Activated naive CD8-positive, alpha-beta T cell treated with anti-CD3 and anti-CD28 coated beads for 36 hours (primary cell): Measurements from ENCODE around the gene CELF2. TPM values are rescaled to one million over a fixed set of nuclear protein-coding genes. Genes with fewer than 3 reads are reported as not detected.
"Not testable (repeated sequence)": the region's sequence is repeated elsewhere in the genome, so short reads cannot be mapped to it uniquely, and the experiment has no call there.

Experiments used
- DNase-seq: peaks from one replicate; pipeline ENCODE4 v3.0.0; 2021
- H3K27ac Mint-ChIP-seq: one replicate; pipeline ENCODE4 v1.8.0; 2022; ENCODE audit warnings: mild to moderate bottlenecking, moderate library complexity, mixed read lengths
- H3K27me3 Mint-ChIP-seq: one replicate; pipeline ENCODE4 v1.8.0; 2022; ENCODE audit warnings: mild to moderate bottlenecking, mixed read lengths
- H3K36me3 Mint-ChIP-seq: one replicate; pipeline ENCODE4 v1.8.0; 2021; ENCODE audit warnings: mild to moderate bottlenecking, mixed read lengths
- H3K4me1 Mint-ChIP-seq: one replicate; pipeline ENCODE4 v1.8.0; 2021; ENCODE audit warnings: mixed read lengths
- H3K4me3 Mint-ChIP-seq: one replicate; pipeline ENCODE4 v1.8.0; 2022; ENCODE audit warnings: mild to moderate bottlenecking, moderate library complexity, mixed read lengths
- H3K9me3 Mint-ChIP-seq: one replicate; pipeline ENCODE4 v1.8.0; 2022; ENCODE audit warnings: mixed read lengths
- total RNA-seq, 2 experiments: library from RNA; stranded (reverse); gene quantifications; one replicate each; pipeline ENCODE4 v1.2.3, GENCODE V29; 2021

Gene CELF2
- total RNA-seq, 2 experiments from 2014 or later, result 137 to 139 TPM

GRCh38 chr10:11175823-11176243 is 158.2 kb downstream of the CELF2 start:
- Mint-ChIP-seq H3K4me3 (peak overlapping the region; percentile 96), H3K27ac (no peak overlapping the region), H3K4me1 (peaks cover 82% of the 10 kb centered on the region), H3K27me3 (no peaks in the 10 kb centered on the region), H3K9me3 (no peaks in the 10 kb centered on the region), H3K36me3 (peaks cover 69% of the 10 kb centered on the region)
- DNase-seq, result no peak

- no peak for DNase-seq
- Mint-ChIP-seq H3K4me1 (peaks cover 91% of the 10 kb centered on the region), H3K36me3 (peaks cover 78% of the 10 kb centered on the region), H3K27me3 (no peaks in the 10 kb centered on the region), H3K9me3 (no peaks in the 10 kb centered on the region), H3K27ac (no peak overlapping the region), H3K4me3 (peak overlapping the region; percentile 96)
Measured at GRCh38 chr10:11176746-11177145, 159.1 kb downstream of the CELF2 start.

GRCh38 chr10:11177381-11177780 is 159.7 kb downstream of the CELF2 start:
- Mint-ChIP-seq H3K4me3 (peak overlapping the region; percentile 96), H3K9me3 (peaks cover 3% of the 10 kb centered on the region), H3K27ac (no peak overlapping the region), H3K4me1 (peaks cover 96% of the 10 kb centered on the region), H3K27me3 (no peaks in the 10 kb centered on the region), H3K36me3 (peaks cover 83% of the 10 kb centered on the region)
- DNase-seq, result no peak

GRCh38 chr10:11177926-11178471 is 160.3 kb downstream of the CELF2 start:
- no peak for DNase-seq
- peaks cover 96% of the 10 kb centered on the region for H3K4me1 Mint-ChIP-seq
- no peak overlapping the region for H3K27ac Mint-ChIP-seq
- peaks cover 7% of the 10 kb centered on the region for H3K9me3 Mint-ChIP-seq
- peak overlapping the region; percentile 96 for H3K4me3 Mint-ChIP-seq
- no peaks in the 10 kb centered on the region for H3K27me3 Mint-ChIP-seq
- H3K36me3 Mint-ChIP-seq, result peaks cover 83% of the 10 kb centered on the region

- Mint-ChIP-seq H3K9me3 (peaks cover 8% of the 10 kb centered on the region), H3K27ac (no peak overlapping the region), H3K4me1 (peaks cover 93% of the 10 kb centered on the region), H3K36me3 (peaks cover 80% of the 10 kb centered on the region), H3K27me3 (no peaks in the 10 kb centered on the region), H3K4me3 (peak overlapping the region; percentile 96)
- peak; percentile 84 for DNase-seq
Measured at GRCh38 chr10:11178606-11179515, 161.2 kb downstream of the CELF2 start.

GRCh38 chr10:11179516-11180105 is 161.9 kb downstream of the CELF2 start:
- Mint-ChIP-seq H3K27me3 (no peaks in the 10 kb centered on the region), H3K4me1 (peaks cover 92% of the 10 kb centered on the region), H3K9me3 (peaks cover 13% of the 10 kb centered on the region), H3K36me3 (peaks cover 80% of the 10 kb centered on the region), H3K27ac (no peak overlapping the region), H3K4me3 (peak overlapping the region; percentile 96)
- no peak for DNase-seq

DNA sequence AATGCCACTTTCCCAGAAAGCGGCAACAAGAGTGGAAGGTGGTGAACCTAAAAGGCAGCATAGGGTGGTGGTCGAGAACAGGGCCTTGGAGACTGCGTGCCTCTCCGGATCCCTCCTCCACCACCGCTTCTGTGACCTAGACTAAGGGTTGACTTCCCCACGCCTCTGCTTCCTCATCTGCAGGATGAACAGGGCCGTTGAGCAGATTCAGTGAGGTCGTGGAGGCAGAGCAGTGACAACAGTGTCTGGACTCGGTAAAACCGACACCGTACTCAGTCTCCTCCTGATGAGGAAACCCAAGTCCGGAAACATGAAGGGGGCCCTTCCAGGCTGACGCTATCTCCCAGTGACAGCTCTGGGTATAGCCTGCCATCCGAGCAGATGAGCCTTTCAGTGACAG is 162.6 kb downstream of the CELF2 start:
- Mint-ChIP-seq H3K9me3 (peaks cover 18% of the 10 kb centered on the region), H3K4me3 (peak overlapping the region; percentile 96), H3K27me3 (no peaks in the 10 kb centered on the region), H3K27ac (no peak overlapping the region), H3K4me1 (peaks cover 86% of the 10 kb centered on the region), H3K36me3 (peaks cover 80% of the 10 kb centered on the region)
- DNase-seq, result peak; percentile 70

- H3K27ac Mint-ChIP-seq, result no peak overlapping the region
- peak overlapping the region; percentile 32 for H3K4me3 Mint-ChIP-seq
- DNase-seq, result no peak
- peaks cover 82% of the 10 kb centered on the region for H3K4me1 Mint-ChIP-seq
- H3K36me3 Mint-ChIP-seq, result peaks cover 82% of the 10 kb centered on the region
- no peaks in the 10 kb centered on the region for H3K27me3 Mint-ChIP-seq
- H3K9me3 Mint-ChIP-seq, result peaks cover 30% of the 10 kb centered on the region
Measured at GRCh38 chr10:11181978-11182377, 164.3 kb downstream of the CELF2 start.

DNA sequence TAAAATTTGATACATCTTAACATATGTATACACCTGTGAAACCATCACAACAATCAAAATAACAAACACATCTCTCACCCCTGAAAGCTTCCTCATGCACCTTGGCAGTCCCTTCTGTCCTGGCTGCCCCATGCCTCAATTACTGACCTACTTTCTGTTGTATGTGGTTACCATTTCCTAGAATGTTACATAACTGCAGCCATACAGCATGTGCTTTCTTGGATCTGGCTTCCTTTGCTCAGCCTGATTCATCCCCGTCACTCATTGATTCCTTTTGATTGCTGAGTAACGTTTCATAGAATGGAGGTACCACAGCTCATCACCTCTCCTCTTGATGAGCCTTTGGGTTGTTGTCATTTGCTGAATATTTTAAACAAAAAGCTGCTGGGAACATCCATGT is 165.3 kb downstream of the CELF2 start:
- Mint-ChIP-seq H3K9me3 (peaks cover 34% of the 10 kb centered on the region), H3K4me3 (peak overlapping the region; percentile 24), H3K4me1 (peaks cover 80% of the 10 kb centered on the region), H3K36me3 (peaks cover 90% of the 10 kb centered on the region), H3K27ac (no peak overlapping the region), H3K27me3 (no peaks in the 10 kb centered on the region)
- no peak for DNase-seq

- Mint-ChIP-seq H3K9me3 (peaks cover 41% of the 10 kb centered on the region), H3K4me3 (no peak overlapping the region), H3K36me3 (peaks cover 96% of the 10 kb centered on the region), H3K4me1 (peaks cover 80% of the 10 kb centered on the region), H3K27me3 (no peaks in the 10 kb centered on the region), H3K27ac (no peak overlapping the region)
- no peak for DNase-seq
Measured at GRCh38 chr10:11184093-11184492, 166.4 kb downstream of the CELF2 start.

- H3K36me3 Mint-ChIP-seq, result peaks cover 95% of the 10 kb centered on the region
- H3K4me3 Mint-ChIP-seq, H3K27me3 Mint-ChIP-seq, DNase-seq: not testable (repeated sequence)
- peak overlapping the region; percentile 42 for H3K27ac Mint-ChIP-seq
- peaks cover 80% of the 10 kb centered on the region for H3K4me1 Mint-ChIP-seq
- peaks cover 41% of the 10 kb centered on the region for H3K9me3 Mint-ChIP-seq
Measured at GRCh38 chr10:11185128-11185665, 167.5 kb downstream of the CELF2 start.

DNA sequence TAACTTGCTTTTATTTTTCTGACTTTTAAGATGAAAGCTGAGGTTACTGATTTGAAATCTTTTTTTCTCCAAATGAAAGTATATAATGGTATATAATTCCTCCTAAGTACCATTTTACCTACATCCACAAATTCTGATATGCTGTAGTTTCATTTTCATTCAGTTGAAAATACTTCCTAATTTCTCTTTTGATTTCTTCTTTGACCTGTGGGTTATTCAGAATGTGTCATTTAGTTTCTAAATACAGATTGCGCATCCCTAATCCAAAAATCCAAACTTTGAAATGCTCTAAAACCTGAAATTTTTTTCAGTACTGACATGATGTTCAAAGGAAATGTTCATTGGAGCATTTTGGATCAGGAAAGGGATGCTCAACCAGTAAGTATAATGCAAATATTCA is 168.7 kb downstream of the CELF2 start:
- peak overlapping the region; percentile 26 for H3K4me3 Mint-ChIP-seq
- peaks cover 81% of the 10 kb centered on the region for H3K4me1 Mint-ChIP-seq
- no peaks in the 10 kb centered on the region for H3K27me3 Mint-ChIP-seq
- DNase-seq, result no peak
- peaks cover 41% of the 10 kb centered on the region for H3K9me3 Mint-ChIP-seq
- peaks cover 93% of the 10 kb centered on the region for H3K36me3 Mint-ChIP-seq
- peak overlapping the region; percentile 79 for H3K27ac Mint-ChIP-seq

- H3K9me3 Mint-ChIP-seq, result peaks cover 27% of the 10 kb centered on the region
- no peak overlapping the region for H3K4me3 Mint-ChIP-seq
- no peaks in the 10 kb centered on the region for H3K27me3 Mint-ChIP-seq
- DNase-seq, result no peak
- H3K27ac Mint-ChIP-seq, result peak overlapping the region; percentile 70
- H3K4me1 Mint-ChIP-seq, result peaks cover 83% of the 10 kb centered on the region
- peaks cover 91% of the 10 kb centered on the region for H3K36me3 Mint-ChIP-seq
Measured at GRCh38 chr10:11189582-11190376, 172.1 kb downstream of the CELF2 start.

GRCh38 chr10:11191190-11191589 is 173.5 kb downstream of the CELF2 start:
- DNase-seq, result no peak
- peaks cover 91% of the 10 kb centered on the region for H3K36me3 Mint-ChIP-seq
- no peak overlapping the region for H3K4me3 Mint-ChIP-seq

More at GRCh38 chr10:11191190-11191589, 173.5 kb downstream of the CELF2 start:
- H3K27me3 Mint-ChIP-seq, result no peaks in the 10 kb centered on the region
- peaks cover 91% of the 10 kb centered on the region for H3K4me1 Mint-ChIP-seq
- peak overlapping the region; percentile 77 for H3K27ac Mint-ChIP-seq
- peaks cover 16% of the 10 kb centered on the region for H3K9me3 Mint-ChIP-seq
